Smooth muscle cell of the brain vasculature (primary cell): ENCODE data around the gene SMARCA4.

Experiments used
- DNase-seq: peaks from one replicate; pipeline ENCODE4 v3.0.0-alpha.2; 2012; ENCODE audit warnings: low read depth, low spot score

Gene SMARCA4

GRCh38 chr19:11033763-11034162, 72.9 kb downstream of the SMARCA4 start:
- DNase-seq: no peak

- DNase-seq: no peak
Observed at GRCh38 chr19:11034449-11035213, 73.8 kb downstream of the SMARCA4 start.

GRCh38 chr19:11035441-11036377, 74.9 kb downstream of the SMARCA4 start:
- peak; percentile 73 for DNase-seq

- no peak for DNase-seq
Observed at GRCh38 chr19:11038511-11038910, 77.7 kb downstream of the SMARCA4 start.

- no peak for DNase-seq
Observed at GRCh38 chr19:11041194-11041593, 80.4 kb downstream of the SMARCA4 start.

- DNase-seq: no peak
Observed at GRCh38 chr19:11041966-11042627, 81.3 kb downstream of the SMARCA4 start.

- no peak for DNase-seq
Observed at GRCh38 chr19:11044431-11044830, 83.6 kb downstream of the SMARCA4 start.

- no peak for DNase-seq
Observed at GRCh38 chr19:11045536-11045935, 84.7 kb downstream of the SMARCA4 start.

GRCh38 chr19:11046605-11047354, 86.0 kb downstream of the SMARCA4 start:
- no peak for DNase-seq

- DNase-seq: no peak
Observed at GRCh38 chr19:11047866-11048265, 87.0 kb downstream of the SMARCA4 start.

GRCh38 chr19:11050323-11051114, 89.7 kb downstream of the SMARCA4 start:
- DNase-seq: no peak

GRCh38 chr19:11053817-11054195, 93.0 kb downstream of the SMARCA4 start:
- DNase-seq: no peak

- DNase-seq: no peak
Observed at GRCh38 chr19:11054200-11054599, 93.4 kb downstream of the SMARCA4 start.

GRCh38 chr19:11054628-11055027, 93.8 kb downstream of the SMARCA4 start:
- no peak for DNase-seq

GRCh38 chr19:11058246-11059030, 97.6 kb downstream of the SMARCA4 start:
- DNase-seq: no peak

- DNase-seq: no peak
Observed at GRCh38 chr19:11059511-11060358, 98.9 kb downstream of the SMARCA4 start.

GRCh38 chr19:11061952-11062351, 101.1 kb downstream of the SMARCA4 start:
- no peak for DNase-seq

- no peak for DNase-seq
Observed at GRCh38 chr19:11063434-11063833, 102.6 kb downstream of the SMARCA4 start.

GRCh38 chr19:11064831-11065303, 104.0 kb downstream of the SMARCA4 start:
- peak; percentile 20 for DNase-seq
